GM20000 (cell line): Measurements from ENCODE around the gene PTP4A2.
"Not testable (repeated sequence)": the region's sequence is repeated elsewhere in the genome, so short reads cannot be mapped to it uniquely, and the experiment has no call there.

Experiments
- DNase-seq: peaks from one replicate; pipeline ENCODE4 v3.0.0; 2012; ENCODE audit warnings: low spot score
- TF ChIP-seq, protein P1 (sequence below): IDR thresholded peaks from 2 replicates; pipeline ENCODE4 v1.5.1; 2012; ENCODE audit warnings: mild to moderate bottlenecking, control low read depth; ENCODE audit errors: extremely low read depth, missing control alignments

The PTP4A2 gene

GRCh38 chr1:31944205-31945089, 6.3 kb upstream of the PTP4A2 start:
- TF ChIP-seq, protein P1, sequence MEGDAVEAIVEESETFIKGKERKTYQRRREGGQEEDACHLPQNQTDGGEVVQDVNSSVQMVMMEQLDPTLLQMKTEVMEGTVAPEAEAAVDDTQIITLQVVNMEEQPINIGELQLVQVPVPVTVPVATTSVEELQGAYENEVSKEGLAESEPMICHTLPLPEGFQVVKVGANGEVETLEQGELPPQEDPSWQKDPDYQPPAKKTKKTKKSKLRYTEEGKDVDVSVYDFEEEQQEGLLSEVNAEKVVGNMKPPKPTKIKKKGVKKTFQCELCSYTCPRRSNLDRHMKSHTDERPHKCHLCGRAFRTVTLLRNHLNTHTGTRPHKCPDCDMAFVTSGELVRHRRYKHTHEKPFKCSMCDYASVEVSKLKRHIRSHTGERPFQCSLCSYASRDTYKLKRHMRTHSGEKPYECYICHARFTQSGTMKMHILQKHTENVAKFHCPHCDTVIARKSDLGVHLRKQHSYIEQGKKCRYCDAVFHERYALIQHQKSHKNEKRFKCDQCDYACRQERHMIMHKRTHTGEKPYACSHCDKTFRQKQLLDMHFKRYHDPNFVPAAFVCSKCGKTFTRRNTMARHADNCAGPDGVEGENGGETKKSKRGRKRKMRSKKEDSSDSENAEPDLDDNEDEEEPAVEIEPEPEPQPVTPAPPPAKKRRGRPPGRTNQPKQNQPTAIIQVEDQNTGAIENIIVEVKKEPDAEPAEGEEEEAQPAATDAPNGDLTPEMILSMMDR: no peak
- DNase-seq: peak; percentile 89

GRCh38 chr1:31943546-31944184, 5.5 kb upstream of the PTP4A2 start:
- DNase-seq: no peak
- TF ChIP-seq, protein P1: no peak

DNA sequence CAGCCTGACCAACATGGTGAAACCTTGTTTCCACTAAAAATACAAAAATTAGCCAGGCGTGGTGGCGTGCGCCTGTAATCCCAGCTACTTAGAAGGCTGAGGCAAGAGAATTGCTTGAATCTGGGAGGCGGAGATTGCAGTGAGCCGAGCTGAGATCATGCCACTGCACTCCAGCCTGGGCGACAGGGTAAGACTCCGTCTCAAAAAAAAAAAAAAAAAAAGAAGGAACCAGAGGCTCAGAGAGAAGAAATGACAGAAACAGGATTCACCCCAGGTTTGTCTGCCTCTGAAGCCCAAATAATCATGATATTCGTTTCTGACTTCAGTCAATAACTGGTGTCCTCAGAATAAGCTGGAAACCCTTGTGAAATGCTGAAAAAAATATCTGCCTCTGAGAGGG, 3.9 kb upstream of the PTP4A2 start:
- DNase-seq: not testable (repeated sequence)

GRCh38 chr1:31939484-31940329, 1.5 kb upstream of the PTP4A2 start:
- TF ChIP-seq, protein P1: peak; percentile 25
- DNase-seq: peak; percentile 80

DNA sequence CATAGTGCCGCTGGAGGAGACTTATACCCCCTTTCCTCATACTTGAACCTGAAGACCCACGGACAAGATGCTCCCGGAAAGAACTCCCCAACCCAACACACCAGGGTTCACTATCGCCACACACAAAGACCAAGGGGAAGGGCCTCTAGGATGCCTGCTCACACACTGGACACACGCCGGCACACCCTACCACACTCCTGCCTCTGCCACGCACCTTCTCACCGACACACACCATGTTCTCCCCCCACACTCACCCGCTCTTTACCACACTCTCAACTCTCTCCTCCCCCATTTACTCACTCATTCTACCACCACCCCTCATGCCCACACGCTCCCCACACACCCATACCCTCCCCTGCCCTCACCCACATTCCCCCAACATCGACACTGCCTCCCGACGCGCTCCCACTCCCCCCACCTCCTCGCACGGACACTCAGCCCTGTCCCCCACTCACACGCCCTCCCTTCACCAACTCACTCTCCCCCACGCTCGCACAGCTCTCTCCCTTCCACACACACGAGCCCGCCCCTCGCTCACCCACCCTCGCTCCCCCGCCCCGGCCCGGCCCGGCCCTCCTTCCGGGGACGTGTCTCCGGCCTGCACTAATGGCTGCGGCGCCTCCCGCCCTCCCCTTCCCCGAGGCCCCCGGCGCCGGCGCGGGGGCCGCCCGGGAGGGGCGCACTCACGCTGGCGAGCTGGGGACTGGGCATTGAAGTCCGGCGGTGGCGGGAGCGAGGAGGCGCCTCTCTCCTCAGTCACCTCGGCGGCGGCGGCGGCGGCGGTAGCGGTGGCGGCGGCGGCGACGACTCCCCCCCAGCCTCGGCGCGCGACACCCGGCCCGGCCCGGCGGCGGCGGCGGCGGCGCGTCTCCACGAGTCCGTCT, 626 bp downstream of the PTP4A2 start:
- TF ChIP-seq, protein P1: no peak
- DNase-seq: peak; percentile 72

DNA sequence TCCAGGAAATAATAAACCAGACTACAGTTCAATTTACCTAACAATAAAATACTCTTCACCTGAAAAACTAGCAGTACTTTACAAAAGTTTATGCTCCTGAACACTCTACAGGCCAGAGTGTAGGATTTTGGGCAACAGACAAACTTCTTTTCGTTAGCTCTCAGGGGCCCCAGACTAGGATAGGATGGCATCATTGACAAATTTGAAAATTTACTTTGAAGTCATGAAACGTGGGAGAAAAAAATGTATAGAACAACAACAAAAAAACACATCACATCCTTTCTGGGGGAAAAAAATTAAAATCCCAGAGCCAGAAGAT, 1.2 kb downstream of the PTP4A2 start:
- TF ChIP-seq, protein P1: no peak

More for the DNA sequence above, 1.2 kb downstream of the PTP4A2 start:
- no peak for DNase-seq
